CD1c-positive myeloid dendritic cell (primary cell): ENCODE data around the gene ASCC3.
"Not testable (repeated sequence)": the region's sequence is repeated elsewhere in the genome, so short reads cannot be mapped to it uniquely, and the experiment has no call there.

ENCODE experiments used
- DNase-seq: peaks from one replicate; pipeline ENCODE4 v3.0.0-alpha.2; 2016; ENCODE audit errors: extremely low spot score

The ASCC3 gene

DNA sequence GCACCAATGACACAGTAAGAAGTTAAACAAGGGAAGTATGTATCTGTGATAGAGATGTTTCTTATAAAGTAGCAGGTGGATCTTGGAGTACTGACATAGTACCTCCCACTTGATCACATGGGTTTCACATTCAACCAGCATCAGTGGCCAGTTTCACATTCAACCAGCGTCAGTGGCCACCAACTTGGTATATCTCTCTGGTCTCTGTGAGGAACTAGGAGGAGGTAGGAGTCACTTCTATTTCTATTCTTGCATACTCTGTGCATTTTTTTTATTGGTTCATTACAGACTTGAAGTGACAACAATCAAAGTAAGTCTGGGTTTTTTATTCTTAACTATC is 216.1 kb downstream of the ASCC3 start:
- peak; percentile 13 for DNase-seq

DNA sequence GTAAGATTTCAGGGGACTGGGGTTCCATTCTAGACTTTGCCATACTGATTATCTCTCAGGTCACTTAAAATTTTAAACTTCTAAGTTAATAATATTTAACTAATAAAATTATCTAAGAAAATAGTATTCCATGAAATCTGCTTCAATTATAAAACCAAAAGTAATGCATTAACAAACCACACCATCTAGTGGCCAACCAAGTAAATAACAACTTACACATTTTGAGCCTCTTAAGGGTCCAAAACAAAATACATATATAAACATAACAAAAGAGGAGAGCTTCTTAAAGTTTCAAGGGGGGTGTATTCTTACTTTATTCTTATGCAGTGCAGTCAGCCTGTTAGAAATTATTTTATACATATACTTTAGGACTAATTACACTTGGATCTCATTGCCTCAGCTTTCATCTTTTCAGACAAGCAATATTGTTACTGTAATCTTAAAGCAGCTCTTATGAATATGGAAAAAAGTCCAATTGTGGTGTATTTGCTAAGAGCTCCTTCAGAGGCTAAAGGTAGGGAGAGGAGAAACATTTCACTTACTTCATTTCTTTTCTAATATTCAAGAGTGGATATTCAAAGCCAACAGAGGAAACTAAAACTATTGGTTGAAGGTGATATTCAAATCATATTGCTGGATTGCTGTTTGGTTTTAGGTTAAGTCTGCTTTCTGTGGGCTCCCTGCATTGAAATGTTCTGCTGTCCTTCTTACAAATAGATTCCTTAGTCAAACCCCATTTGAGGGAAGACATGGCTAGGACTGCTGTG is 216.7 kb downstream of the ASCC3 start:
- peak; percentile 44 for DNase-seq

DNA sequence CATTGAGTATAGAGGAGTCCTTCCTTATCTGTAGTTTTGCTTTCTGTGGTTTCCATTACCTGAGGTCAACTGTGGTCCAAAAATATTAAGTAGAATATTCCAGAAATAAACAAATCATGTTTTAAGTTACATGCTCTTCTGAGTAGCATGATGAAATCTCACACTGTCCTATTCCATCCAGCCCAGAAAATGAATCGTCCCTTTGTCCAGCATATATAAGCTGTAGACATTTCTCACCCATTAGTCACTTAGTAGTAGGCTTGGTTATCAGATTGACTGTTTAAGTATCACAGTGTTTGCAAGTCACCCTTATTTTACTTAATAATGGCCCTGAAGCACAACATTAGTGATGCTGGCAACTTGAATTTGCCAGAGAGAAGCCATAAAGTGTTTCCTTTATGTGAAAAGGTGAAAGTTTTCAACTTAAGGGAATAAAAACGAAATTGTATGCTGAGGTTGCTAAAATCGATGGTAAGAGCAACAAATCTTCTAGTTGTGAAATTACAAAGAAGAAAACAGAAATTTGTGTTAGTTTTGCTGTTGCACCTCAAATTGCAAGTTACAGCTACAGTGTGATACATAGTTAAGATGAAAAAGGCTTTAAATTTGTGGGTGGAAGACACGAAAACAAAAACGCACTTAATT is 217.8 kb downstream of the ASCC3 start:
- DNase-seq: no peak

DNA sequence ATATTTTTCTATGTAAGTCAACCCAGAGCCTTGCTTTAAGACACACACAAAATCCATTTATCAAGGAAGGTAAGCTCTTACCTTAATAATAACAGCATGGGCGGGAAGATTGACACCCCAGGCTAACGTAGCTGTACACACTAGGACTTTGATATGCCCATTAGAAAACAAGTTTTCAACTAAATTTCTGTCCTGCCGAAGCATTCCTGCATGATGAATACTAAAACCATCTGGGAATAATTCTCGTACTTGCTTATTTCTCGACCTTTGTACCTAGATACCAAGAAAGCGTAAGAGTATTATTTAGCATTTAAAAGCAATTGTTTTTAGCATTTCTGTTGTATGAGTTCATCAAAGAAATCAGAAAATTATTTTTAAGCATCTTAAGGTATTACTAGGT is 218.9 kb downstream of the ASCC3 start:
- DNase-seq: no peak

DNA sequence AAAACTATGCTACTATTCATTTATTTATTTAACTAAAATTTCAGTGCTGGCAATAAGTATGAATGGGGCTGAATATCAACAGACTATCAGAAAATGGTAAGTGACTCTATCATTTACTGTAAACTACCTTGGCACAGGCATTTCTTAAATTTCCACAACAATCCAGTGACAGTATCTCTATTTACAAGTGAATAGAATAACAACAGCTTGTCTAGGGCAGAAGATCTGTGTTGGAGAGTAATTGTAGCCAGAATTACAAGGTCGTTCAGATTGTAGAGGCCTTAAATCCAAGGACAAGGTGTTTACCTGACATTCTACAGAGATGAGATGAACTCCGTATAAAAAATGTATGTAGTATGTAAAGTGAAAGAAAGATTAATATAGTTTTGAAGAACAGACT is 222.6 kb downstream of the ASCC3 start:
- DNase-seq: no peak

DNA sequence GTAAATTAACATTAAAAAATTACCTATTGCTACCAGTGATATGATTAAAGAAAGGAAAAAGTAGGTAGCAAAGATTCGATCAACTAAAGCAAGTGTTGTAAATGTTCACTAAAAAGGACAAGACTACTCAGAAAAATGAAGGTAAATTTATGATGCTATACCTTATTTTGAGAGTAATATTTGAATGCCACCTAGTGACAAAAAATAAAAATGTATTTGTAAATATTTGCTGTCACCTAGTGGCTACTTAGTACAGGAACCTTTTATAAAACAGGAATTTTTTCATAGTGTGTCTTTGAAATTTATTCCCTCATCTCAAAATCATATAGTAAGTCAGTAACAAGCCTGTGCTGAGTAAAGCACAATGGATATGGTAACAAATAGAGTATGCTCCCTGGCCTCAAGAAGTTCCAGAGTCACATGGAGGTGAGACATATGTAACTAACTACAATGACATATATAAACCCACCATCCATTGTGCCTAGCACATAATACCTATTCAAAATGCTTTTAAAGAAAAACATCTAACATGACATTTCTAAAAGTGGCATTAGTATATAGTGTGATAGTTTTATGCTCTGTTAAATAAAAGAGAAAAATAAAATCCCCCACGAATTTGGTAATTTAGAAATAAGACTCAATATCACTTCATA is 223.3 kb downstream of the ASCC3 start:
- peak; percentile 10 for DNase-seq

DNA sequence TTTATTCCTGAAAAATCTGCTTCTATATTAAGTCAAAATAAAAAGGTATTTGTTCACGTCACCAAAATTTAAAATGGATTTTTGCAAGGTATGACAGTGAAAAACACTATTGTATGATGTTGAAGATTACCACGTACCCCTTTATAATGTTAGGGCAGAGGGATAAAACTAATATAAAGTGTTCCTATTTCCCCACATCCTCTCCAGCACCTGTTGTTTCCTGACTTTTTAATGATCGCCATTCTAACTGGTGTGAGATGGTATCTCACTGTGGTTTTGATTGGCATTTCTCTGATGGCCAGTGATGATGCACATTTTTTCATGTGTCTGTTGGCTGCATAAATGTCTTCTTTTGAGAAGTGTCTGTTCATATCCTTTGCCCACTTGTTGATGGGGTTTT is 240.0 kb downstream of the ASCC3 start:
- DNase-seq: not testable (repeated sequence)

DNA sequence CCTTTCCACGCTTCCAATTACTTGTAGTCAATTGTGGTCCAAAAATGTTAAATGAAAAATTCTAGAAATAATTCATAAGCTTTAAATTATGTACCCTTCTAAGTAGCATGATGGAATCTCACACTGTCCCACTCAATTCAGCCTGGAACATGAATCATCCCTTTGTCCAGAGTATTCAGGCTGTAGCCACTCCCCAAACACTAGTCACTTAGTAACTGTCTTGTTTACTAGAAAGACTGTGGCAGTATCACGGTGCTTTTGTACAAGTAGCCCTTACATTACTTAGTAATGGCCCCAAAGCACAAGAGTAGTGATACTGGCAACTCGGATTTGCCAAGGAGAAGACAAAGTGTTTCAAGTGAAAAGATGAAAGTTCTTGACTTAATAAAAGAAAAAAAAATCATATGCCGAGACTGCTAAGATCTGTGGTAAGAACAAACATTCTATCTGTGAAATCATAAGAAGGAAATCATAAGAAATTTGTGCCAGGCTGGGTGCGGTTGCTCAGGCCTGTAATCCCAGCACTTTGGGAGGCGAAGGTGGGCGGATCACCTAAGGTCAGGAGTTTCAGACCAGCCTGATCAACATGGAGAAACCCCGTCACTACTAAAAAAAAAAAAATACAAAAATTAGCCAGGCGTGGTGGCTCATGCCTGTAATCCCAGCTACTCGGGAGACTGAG is 247.9 kb downstream of the ASCC3 start:
- no peak for DNase-seq

DNA sequence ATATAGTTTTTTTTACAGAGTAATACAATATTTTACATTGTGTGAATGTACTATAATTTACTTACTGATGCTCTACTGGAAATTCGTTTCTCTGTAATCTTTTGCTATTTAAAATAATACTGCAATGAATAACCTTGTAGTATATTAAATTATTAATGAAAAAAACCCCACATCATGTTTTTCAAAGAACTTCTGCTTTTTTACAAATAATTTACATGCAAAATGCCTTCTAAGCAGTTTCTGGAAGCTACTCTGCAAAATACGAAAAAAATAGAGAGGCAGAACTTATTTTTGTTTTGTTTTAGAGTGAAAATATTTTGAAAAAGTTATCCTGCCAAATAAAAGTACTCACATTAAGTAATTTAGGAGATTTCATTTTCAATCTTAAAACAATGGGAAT is 250.6 kb downstream of the ASCC3 start:
- peak; percentile 3 for DNase-seq

DNA sequence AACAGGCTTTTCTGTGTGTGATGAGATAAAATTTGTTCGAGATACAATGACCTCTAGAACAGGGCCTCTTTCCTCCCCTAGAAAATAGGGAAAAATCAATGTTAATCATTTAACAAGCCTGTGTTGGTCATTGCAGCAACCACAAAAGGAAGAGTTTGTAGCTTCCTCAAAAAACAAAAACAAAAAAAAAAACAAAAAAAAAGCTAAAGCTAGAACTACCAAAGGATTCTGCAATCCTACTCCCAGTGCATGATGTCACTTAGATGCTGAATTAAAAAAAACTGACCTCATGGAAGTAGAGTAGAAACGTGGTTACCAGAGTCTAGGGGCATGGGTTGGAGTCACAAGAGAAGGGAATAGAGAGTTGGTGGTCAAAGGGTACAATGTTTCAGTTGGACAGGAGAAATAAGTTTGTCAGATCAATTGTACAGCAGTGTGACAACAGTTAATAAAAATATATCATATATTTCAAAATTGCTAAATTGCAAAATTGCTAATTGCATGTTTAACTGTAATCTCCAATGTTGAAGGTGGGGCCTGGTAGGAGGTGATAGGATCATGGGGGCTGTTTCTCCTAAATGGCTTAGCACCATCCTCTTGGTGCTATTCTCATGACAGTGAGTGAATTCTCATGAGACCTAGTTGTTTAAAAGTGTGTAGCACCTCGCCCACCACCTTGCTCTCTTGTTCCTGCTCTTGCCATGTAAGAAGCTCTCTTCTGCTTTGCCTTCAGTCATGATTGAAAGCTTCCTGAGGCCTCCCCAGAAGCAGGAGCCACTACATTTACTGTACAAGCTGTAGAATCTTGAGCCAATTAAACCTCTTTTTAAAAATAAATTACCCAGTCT is 253.0 kb downstream of the ASCC3 start:
- no peak for DNase-seq

DNA sequence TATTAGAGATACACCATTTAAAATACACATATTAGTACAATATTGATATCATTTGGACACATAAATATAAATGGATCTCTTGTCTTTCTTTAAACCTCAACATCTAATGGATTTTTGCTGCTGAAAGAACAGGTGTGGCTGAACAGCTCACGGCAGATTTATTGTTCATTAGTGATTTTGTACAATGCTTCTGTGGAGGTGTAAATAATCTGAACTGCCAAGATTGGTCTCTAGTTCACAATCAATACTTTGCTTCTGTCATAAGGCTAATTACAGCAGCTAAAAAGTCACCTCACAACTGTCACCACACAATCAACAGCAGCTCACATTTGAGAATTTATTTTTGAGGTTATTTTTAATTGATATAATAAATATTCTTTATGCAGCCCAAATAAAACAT is 254.4 kb downstream of the ASCC3 start:
- no peak for DNase-seq

DNA sequence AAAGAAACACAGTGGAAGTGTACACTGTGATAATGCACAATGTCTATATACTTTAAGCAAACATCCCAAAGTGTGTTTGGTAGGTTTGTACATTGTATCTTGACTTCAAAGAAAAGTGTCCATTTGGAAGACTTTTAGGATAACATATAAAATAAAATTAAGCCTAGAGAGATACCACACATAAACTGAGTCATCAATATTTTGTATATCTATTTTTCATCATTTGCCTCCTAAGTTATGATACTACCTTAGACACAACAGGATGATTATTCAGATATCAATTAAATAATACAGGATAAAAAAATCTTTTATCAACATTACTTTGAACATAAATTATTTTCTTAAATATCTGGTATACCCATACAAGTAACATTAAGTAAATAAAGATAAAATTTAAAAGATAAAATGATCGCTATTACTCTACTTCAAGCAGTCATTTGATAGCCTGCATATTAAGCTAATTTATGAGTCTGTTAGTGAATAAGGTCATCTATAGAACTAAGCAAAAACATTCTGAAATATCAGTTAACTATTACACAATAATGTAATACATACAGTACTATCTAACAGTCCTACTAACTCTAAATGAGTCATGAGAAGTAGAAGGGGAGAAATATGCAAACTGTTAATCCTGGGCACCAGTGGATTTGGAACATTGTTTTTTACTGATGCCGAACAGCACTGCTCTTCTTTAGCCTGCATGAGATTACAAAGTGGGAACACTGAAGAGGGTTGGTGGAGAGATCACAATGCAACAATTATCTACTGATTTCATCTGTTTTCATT is 258.0 kb downstream of the ASCC3 start:
- no peak for DNase-seq

DNA sequence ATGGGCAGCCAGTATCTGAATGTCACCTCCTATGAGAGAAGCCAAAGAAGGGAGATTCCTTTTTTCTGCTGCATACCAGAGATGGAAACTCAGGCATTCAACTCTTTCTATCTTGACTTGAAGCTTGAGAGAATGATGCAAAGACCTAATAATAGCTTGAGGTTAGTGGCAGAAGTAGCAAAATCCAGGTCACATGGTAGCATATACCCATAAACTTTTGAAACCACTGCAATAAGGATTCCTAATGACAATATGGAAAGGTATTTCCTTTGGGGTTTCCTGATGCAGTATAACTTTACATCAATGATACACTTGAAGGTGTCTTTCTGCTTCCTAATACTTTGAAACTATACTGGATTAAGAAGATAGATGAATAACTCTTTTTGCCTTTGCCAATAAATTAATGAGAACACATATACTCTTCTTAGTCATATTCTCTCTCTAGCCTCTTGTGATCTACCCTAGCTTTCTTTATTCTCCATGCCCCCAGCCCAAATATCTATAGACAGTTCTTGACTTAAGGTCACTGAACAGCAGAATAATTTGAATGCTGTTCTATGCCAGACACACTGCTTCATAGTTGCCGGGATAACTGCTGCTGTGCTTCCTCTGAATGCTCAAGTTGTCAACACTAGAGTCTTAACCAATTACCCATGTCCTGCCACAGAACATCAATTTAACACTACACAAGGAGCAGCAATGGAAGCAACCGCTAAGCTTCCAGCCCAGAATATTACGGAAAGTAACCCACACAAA is 260.9 kb downstream of the ASCC3 start:
- DNase-seq: no peak

DNA sequence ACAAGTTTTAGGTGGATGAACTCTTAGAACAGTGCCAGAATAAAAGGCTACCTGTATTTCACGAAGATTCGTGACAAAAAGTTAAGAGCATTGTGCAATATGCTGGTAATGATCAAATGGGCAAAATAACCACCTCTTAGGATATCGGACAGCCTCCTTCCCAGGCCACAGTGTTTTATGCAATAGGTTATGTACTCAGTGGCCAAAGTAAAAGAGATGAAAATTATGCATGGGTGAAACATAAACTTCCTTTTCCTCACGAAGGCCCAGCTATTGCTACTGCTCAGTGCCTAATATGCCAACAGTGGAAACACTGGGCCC is 262.8 kb downstream of the ASCC3 start:
- DNase-seq: no peak

DNA sequence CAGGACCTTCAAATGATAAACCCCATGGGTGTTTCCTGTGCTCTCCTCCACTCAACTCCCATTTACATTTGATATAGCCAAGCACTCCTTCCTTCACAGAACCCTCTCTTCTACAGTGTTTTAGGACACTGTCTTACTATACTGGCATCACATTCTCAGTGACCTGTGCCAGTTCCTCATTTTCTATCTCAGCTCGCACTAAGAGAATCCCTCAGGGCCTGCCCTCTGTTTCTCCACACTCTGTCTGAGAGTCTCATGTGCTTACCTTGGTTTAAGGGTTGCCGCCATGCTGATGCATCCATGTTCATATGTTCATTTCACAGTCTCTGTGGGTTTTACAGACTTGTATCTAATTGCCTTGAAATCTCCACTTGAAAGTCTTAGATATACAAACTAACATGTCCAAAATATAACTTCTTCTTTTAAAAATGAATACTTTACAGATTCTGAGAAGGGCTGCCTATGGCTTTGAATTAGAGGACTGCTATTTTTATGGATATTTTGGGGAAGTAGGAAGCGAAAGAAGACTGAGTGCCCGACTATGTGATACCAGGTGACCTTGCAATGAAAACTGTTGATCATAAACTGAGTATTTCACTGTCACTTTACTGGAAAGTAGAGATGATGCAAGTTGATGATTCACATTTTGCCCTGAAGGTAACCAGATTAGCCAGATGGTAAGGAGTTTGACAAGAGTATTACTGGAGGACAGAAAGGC is 263.3 kb downstream of the ASCC3 start:
- DNase-seq: no peak

DNA sequence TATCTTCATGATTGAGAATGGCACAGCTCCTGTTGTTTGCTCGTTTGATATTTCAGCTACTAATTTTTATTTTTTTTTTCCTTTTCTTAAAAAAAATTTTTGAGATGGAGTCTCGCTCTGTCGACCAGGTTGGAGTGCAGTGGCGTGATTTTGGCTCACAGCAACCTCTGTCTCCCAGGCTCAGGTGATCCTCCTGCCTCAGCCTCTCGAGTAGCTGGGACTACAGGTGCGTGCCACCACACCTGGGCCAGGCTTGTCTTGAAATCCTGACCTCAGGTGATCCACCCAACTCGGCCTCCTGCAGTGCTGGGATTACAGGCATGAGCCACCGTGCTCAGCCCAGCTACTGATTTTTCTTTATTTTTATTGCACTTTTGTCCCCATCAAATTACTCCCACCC is 266.2 kb downstream of the ASCC3 start:
- DNase-seq: no peak

DNA sequence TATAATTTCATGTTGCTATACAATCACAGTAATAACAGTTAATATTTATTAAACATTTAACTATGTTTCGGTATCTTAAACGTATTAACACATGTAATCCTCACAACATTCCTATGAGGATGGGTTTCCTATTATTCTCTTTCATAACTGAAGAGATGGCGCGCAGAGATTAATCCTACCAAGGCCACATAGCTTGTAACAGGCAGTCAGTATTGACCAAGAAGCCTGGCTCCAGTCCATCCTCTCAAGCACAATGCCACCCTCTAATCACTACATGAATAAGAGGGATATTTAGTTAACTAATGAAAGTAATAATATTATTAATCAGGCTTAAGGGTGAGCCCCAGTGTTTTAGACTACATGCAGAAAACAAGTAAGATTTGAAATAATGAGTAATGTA is 266.7 kb downstream of the ASCC3 start:
- no peak for DNase-seq

DNA sequence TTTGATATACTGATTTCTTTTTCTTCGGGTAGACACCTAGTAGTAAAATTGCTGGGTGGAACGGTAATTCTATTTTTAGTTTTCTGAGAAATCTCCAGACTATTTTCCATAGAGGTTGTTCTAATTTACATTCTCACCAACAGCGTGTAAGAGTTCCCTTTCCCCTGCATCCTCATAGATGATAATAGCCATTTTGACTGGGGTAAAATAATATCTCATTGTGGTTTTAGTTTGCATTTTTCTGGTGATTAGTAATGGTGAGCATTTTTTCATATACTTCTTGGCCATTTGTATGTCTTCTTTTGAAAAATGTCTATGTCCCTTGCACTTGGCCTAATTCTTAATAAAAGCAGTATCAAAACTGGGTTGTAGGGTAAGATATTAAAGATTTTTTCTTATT is 267.5 kb downstream of the ASCC3 start:
- no peak for DNase-seq

DNA sequence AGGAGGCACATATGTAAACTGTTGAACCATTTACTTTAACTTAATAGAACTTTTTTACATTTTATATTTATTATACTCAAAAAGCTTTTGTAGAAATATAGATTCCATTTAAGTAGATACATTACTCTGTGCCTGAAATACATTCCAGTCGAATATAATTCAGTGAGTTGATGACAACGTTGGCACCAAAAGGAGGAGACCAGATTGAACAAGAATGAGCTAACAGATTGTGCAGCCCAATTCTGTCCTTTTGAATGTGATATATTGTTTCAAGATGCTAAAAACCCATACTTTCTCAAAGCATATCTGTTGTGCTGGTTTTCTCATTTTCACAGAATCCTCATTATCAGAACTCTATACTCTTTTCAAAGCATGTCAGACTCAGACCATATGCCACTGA is 269.0 kb downstream of the ASCC3 start:
- no peak for DNase-seq
